ENCODE results near the gene CTAG1B. TPM values are rescaled to one million over a fixed set of nuclear protein-coding genes. Genes with fewer than 3 reads are reported as not detected.
"Not testable (repeated sequence)": the region's sequence is repeated elsewhere in the genome, so short reads cannot be mapped to it uniquely, and the experiment has no call there.

CTAG1B gene
- total RNA-seq, 2 experiments from 2014 or later, result not detected

- H3K9me3 ChIP-seq (ENCODE audit: low read length); intact Hi-C loops (cut with micrococcal nuclease; ENCODE audit: unreplicated experiment); H3K36me3 ChIP-seq (ENCODE audit: insufficient read depth, low read length); H2AFZ ChIP-seq (ENCODE audit: low read length); H3K4me2 ChIP-seq (ENCODE audit: low read length); BruUV-seq (replicated peaks); POLR2A ChIA-PET; H3K27ac ChIP-seq (ENCODE audit: low read depth, low read length, poor library complexity, severe bottlenecking); DNase-seq (ENCODE audit: low spot score); H3K9me2 ChIP-seq (ENCODE audit: insufficient read depth, low read length); CTCF ChIA-PET (ENCODE audit: unreplicated experiment); H3K4me3 ChIP-seq (ENCODE audit: low read depth, low read length, poor library complexity, severe bottlenecking); H3K4me1 ChIP-seq (ENCODE audit: insufficient read depth, low read length, poor library complexity, severe bottlenecking); H3K79me2 ChIP-seq (ENCODE audit: insufficient read depth, low read depth, low read length); H4K20me1 ChIP-seq (ENCODE audit: insufficient read depth, low read length): not testable (repeated sequence)
Observed at GRCh38 chrX:154633661-154634060, 14.6 kb upstream of the CTAG1B start.

- H2AFZ ChIP-seq (ENCODE audit: low read length); DNase-seq (ENCODE audit: low spot score); H3K27ac ChIP-seq (ENCODE audit: low read depth, low read length, poor library complexity, severe bottlenecking); H3K36me3 ChIP-seq (ENCODE audit: insufficient read depth, low read length); BruUV-seq (replicated peaks); H3K4me3 ChIP-seq (ENCODE audit: low read depth, low read length, poor library complexity, severe bottlenecking); H3K4me1 ChIP-seq (ENCODE audit: insufficient read depth, low read length, poor library complexity, severe bottlenecking); H3K9me3 ChIP-seq (ENCODE audit: low read length); H4K20me1 ChIP-seq (ENCODE audit: insufficient read depth, low read length); H3K79me2 ChIP-seq (ENCODE audit: insufficient read depth, low read depth, low read length); POLR2A ChIA-PET; H3K9me2 ChIP-seq (ENCODE audit: insufficient read depth, low read length); H3K4me2 ChIP-seq (ENCODE audit: low read length); intact Hi-C loops (cut with micrococcal nuclease; ENCODE audit: unreplicated experiment); CTCF ChIA-PET (ENCODE audit: unreplicated experiment): not testable (repeated sequence)
Observed at GRCh38 chrX:154630949-154631348, 11.9 kb upstream of the CTAG1B start.

GRCh38 chrX:154628960-154629359 is 9.9 kb upstream of the CTAG1B start:
- H3K4me2 ChIP-seq (ENCODE audit: low read length); H2AFZ ChIP-seq (ENCODE audit: low read length); intact Hi-C loops (cut with micrococcal nuclease; ENCODE audit: unreplicated experiment); H4K20me1 ChIP-seq (ENCODE audit: insufficient read depth, low read length); DNase-seq (ENCODE audit: low spot score); H3K4me3 ChIP-seq (ENCODE audit: low read depth, low read length, poor library complexity, severe bottlenecking); H3K79me2 ChIP-seq (ENCODE audit: insufficient read depth, low read depth, low read length); H3K9me2 ChIP-seq (ENCODE audit: insufficient read depth, low read length); CTCF ChIA-PET (ENCODE audit: unreplicated experiment); H3K36me3 ChIP-seq (ENCODE audit: insufficient read depth, low read length); POLR2A ChIA-PET; BruUV-seq (replicated peaks); H3K27ac ChIP-seq (ENCODE audit: low read depth, low read length, poor library complexity, severe bottlenecking); H3K9me3 ChIP-seq (ENCODE audit: low read length); H3K4me1 ChIP-seq (ENCODE audit: insufficient read depth, low read length, poor library complexity, severe bottlenecking): not testable (repeated sequence)

- intact Hi-C loops (cut with micrococcal nuclease; ENCODE audit: unreplicated experiment); CTCF ChIA-PET (ENCODE audit: unreplicated experiment); H3K9me2 ChIP-seq (ENCODE audit: insufficient read depth, low read length): not testable (repeated sequence)
Observed at GRCh38 chrX:154620767-154621414, 1.8 kb upstream of the CTAG1B start.

GRCh38 chrX:154613586-154613985 is 5.5 kb downstream of the CTAG1B start:
- H3K9me3 ChIP-seq (ENCODE audit: low read length); H3K9me2 ChIP-seq (ENCODE audit: insufficient read depth, low read length); H3K36me3 ChIP-seq (ENCODE audit: insufficient read depth, low read length); H3K4me2 ChIP-seq (ENCODE audit: low read length); H3K4me1 ChIP-seq (ENCODE audit: insufficient read depth, low read length, poor library complexity, severe bottlenecking); H3K27ac ChIP-seq (ENCODE audit: low read depth, low read length, poor library complexity, severe bottlenecking); intact Hi-C loops (cut with micrococcal nuclease; ENCODE audit: unreplicated experiment); CTCF ChIA-PET (ENCODE audit: unreplicated experiment); BruUV-seq (replicated peaks); POLR2A ChIA-PET; H4K20me1 ChIP-seq (ENCODE audit: insufficient read depth, low read length); H3K79me2 ChIP-seq (ENCODE audit: insufficient read depth, low read depth, low read length); H3K4me3 ChIP-seq (ENCODE audit: low read depth, low read length, poor library complexity, severe bottlenecking); DNase-seq (ENCODE audit: low spot score); H2AFZ ChIP-seq (ENCODE audit: low read length): not testable (repeated sequence)

More at GRCh38 chrX:154620767-154621414, 1.8 kb upstream of the CTAG1B start:
- H3K9me3 ChIP-seq (ENCODE audit: low read length); H3K36me3 ChIP-seq (ENCODE audit: insufficient read depth, low read length); H2AFZ ChIP-seq (ENCODE audit: low read length); H3K4me3 ChIP-seq (ENCODE audit: low read depth, low read length, poor library complexity, severe bottlenecking); H3K79me2 ChIP-seq (ENCODE audit: insufficient read depth, low read depth, low read length); DNase-seq (ENCODE audit: low spot score); POLR2A ChIA-PET; H4K20me1 ChIP-seq (ENCODE audit: insufficient read depth, low read length); BruUV-seq (replicated peaks); H3K27ac ChIP-seq (ENCODE audit: low read depth, low read length, poor library complexity, severe bottlenecking); H3K4me2 ChIP-seq (ENCODE audit: low read length); H3K4me1 ChIP-seq (ENCODE audit: insufficient read depth, low read length, poor library complexity, severe bottlenecking): not testable (repeated sequence)

GRCh38 chrX:154611146-154611545 is 7.9 kb downstream of the CTAG1B start:
- H3K36me3 ChIP-seq (ENCODE audit: insufficient read depth, low read length); H3K4me2 ChIP-seq (ENCODE audit: low read length); intact Hi-C loops (cut with micrococcal nuclease; ENCODE audit: unreplicated experiment); H3K9me2 ChIP-seq (ENCODE audit: insufficient read depth, low read length); H3K4me1 ChIP-seq (ENCODE audit: insufficient read depth, low read length, poor library complexity, severe bottlenecking); H3K79me2 ChIP-seq (ENCODE audit: insufficient read depth, low read depth, low read length); H3K4me3 ChIP-seq (ENCODE audit: low read depth, low read length, poor library complexity, severe bottlenecking); H4K20me1 ChIP-seq (ENCODE audit: insufficient read depth, low read length); CTCF ChIA-PET (ENCODE audit: unreplicated experiment); H3K27ac ChIP-seq (ENCODE audit: low read depth, low read length, poor library complexity, severe bottlenecking); DNase-seq (ENCODE audit: low spot score); H3K9me3 ChIP-seq (ENCODE audit: low read length); POLR2A ChIA-PET; BruUV-seq (replicated peaks); H2AFZ ChIP-seq (ENCODE audit: low read length): not testable (repeated sequence)

GRCh38 chrX:154608823-154609222 is 10.3 kb downstream of the CTAG1B start:
- POLR2A ChIA-PET; BruUV-seq (replicated peaks); DNase-seq (ENCODE audit: low spot score); H3K4me3 ChIP-seq (ENCODE audit: low read depth, low read length, poor library complexity, severe bottlenecking); H3K79me2 ChIP-seq (ENCODE audit: insufficient read depth, low read depth, low read length); intact Hi-C loops (cut with micrococcal nuclease; ENCODE audit: unreplicated experiment); H3K27ac ChIP-seq (ENCODE audit: low read depth, low read length, poor library complexity, severe bottlenecking); H3K36me3 ChIP-seq (ENCODE audit: insufficient read depth, low read length); H3K9me2 ChIP-seq (ENCODE audit: insufficient read depth, low read length); H3K4me1 ChIP-seq (ENCODE audit: insufficient read depth, low read length, poor library complexity, severe bottlenecking); H3K9me3 ChIP-seq (ENCODE audit: low read length); H4K20me1 ChIP-seq (ENCODE audit: insufficient read depth, low read length); CTCF ChIA-PET (ENCODE audit: unreplicated experiment); H3K4me2 ChIP-seq (ENCODE audit: low read length); H2AFZ ChIP-seq (ENCODE audit: low read length): not testable (repeated sequence)
